HG02973 (cell line): ENCODE results near the gene IGF2BP1.
"Not testable (repeated sequence)": the region's sequence is repeated elsewhere in the genome, so short reads cannot be mapped to it uniquely, and the experiment has no call there.

Source experiments
- ATAC-seq: cut with Tn5 transposase; IDR thresholded peaks from one replicate; pipeline ENCODE4 v1.9.1; 2021; ENCODE audit warnings: moderate library complexity; ENCODE audit not compliant: unreplicated experiment

The IGF2BP1 gene

DNA sequence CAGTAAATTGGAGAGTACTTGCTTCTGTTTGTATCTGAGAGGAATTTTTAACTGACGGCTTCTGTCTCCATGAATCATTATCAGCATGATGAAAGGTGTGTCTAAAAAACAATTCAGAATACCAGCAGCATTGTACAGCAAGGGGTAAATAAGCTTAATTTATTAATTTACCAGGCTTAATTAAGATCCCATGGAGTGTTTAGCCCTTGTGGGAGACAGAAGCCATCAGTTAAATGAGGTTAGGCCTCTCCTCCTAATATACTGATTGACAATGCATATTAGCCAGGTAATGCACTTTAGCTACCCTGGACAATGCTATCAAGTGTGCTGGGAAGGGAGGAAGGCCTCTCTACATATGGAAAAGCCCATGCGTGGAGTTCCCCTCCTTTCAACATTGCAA is 53.4 kb downstream of the IGF2BP1 start:
- no peak for ATAC-seq

DNA sequence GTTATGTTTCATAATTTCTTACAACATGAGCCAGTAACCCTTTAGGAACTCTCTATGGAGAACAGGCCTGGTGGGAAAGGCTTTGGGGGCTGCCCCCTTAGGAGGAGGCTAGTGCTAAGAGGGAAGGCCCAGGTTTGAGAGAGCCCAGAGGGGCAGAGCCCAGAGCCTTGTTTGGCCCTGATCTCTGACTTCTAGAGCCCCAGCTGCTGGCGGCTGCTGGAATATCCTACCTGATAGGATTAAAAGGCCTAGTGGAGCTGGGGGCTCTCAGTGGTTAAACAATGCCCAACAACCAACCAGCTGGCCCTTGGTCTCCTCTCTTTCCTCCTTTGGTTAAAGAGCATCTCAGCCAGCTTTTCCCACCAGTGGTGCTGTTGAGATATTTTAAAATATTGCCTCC is 54.1 kb downstream of the IGF2BP1 start:
- ATAC-seq, result no peak

- ATAC-seq, result no peak
Measured at GRCh38 chr17:49053171-49053829, 56.1 kb downstream of the IGF2BP1 start.

DNA sequence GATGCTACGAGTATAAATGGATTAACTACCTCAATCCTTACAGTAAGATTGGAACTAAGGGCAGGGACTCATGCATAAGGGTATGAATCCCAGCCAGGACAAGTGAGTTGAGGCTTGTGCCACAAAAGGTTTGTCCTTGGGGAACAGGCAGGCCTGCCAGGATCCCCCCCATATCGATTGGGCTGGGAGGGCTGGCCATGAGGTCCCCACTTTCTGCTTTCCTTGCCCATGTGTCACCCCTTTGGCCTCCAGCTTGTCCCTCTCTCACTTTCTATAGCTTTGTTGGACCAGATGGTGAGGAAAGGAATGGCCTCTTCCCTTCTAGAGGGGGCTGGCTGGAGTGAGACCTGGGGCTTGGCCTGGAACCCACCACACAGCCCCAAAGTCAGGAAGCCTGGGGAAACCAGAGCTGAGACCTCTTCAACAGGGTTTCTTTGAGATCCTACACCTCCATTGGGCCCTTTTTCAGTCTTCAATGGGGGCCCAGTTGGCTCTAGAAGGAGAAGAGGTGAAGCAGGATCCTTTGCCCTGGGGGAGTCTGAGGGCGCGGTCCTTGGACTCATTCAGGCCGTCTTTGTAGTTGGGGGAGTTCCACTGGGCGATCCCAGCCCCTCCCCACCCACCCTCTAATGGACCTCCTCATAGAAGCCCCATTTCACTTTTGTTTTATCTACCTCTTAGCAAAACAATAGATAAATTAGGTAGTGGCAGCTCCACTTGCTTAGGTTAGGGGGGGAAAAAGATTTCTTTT is 57.3 kb downstream of the IGF2BP1 start:
- ATAC-seq, result no peak

GRCh38 chr17:49055181-49055927 is 58.2 kb downstream of the IGF2BP1 start:
- no peak for ATAC-seq

GRCh38 chr17:49061524-49061943 is 64.3 kb downstream of the IGF2BP1 start:
- no peak for ATAC-seq

DNA sequence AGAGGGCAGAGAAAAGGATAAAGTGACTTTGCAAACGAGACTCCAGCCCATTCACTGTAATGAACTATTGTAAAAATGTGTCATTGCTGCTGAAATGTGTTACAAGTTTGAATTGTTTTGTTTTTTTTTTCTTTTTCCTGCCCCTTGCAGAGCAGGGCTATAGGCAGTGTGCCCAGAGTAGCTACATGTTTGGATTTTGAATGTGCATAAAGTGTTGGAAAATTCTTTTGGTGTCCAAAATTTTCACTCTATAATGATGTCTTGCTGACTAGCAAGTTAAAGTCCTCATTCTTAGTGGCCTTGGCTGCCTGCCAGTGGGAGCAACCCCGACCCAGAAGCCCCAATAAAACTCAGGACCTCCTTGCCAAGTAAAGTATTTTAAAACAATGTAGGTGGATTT is 66.5 kb downstream of the IGF2BP1 start:
- no peak for ATAC-seq

GRCh38 chr17:49067163-49067562 is 70.0 kb downstream of the IGF2BP1 start:
- no peak for ATAC-seq

GRCh38 chr17:49069585-49070273 is 72.5 kb downstream of the IGF2BP1 start:
- ATAC-seq, result no peak

DNA sequence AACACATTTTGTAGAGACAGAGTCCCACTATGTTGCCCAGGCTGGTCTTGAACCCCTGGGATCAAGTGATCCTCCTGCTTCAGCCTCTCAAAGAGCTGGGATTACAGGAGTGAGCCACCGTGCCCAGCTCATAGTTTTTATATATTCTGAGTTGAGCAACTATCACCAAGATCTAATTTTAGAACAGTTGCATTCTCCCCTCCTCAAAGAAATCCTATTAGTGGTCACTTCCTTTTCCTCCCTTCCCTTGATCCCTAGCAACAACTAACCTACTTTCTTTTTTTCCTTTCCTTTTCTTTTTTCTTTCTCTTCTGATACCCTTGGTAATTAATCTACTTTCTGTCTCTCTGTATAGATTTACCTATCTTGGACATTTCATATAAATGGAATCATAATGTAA is 73.9 kb downstream of the IGF2BP1 start:
- ATAC-seq, result no peak

DNA sequence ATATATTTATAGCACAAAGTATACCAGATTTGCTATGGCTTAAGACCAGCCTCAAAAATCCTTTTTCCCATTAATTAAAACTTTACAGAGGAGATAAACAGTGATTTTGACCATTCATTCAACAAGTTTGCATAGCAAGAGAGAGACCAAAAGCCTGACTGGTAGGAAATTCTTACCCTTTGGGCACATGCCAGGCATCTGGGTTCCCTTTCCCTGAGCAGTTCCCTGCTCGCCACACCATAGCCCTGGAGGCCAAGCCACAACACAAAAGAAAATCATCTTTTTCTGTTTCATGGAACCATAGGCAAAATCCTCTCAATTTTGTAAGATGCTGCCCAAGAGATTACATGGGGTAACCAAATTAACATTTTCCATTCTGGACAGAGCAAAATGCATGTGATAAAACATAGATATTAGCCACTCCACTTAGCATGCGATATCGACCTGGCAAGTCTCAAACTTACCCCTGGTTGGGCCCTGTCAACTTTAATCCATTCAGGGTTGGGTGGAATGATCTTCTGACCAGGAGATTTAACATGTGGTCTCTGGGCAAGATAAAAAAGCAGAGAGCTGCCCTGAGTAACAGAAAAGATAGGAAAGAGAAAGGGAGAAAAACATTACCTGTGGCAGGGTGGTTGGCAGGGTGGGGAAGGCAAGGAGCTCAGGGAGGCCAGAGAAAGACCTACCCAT is 77.8 kb downstream of the IGF2BP1 start:
- no peak for ATAC-seq

DNA sequence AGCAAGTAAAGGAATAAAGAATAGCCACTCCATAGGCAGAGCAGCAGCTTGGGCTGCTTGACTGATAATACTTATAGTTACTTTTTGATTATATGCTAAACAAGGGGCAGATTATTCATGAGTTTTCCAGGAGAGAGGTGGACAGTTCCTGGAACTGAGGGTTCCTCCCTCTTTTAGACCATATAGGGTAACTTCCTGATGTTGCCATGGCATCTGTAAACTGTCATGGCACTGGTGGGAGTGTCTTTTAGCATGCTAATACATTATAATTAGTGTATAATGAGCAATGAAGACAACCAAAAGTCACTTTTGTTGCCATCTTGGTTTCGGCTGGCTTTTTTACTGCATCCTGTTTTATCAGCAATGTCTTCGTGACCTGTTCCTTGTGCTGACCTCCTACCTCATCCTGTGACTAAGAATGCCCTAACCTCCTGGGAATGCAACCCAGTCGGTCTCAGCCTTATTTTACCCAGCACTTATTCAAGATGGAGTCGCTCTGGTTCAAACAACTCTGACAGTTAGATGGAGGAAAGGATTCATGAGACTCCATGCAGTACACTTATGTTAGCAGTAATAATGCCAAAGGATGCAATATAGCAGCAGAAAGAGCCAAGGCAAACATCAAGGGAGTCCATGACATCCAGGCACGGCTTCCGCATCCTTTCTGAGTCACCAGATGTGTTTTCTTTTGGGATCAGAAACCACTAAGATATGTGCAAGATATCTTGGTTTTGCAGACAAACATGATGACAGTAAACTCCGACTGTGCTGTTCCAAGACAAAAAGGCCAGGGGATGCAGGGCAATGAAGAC is 79.6 kb downstream of the IGF2BP1 start:
- no peak for ATAC-seq

DNA sequence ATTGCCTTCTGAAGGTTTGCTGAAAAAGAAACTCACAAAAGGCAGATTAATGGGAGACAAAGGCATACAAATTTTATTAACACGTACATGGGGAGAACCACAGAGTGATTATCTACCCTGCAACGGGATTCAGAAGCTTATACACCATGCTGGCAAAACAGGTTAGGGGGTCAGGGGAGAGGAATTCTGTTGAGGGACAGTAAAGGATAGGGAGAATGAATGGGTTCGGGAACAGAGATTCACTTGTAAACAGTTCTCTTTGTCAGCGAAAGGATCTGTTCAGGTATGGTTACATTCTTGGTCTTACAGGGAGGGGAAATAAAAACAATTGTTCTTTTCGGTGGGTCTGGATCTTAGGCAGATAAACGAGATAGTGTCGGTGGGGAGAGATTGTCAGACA is 81.1 kb downstream of the IGF2BP1 start:
- no peak for ATAC-seq

DNA sequence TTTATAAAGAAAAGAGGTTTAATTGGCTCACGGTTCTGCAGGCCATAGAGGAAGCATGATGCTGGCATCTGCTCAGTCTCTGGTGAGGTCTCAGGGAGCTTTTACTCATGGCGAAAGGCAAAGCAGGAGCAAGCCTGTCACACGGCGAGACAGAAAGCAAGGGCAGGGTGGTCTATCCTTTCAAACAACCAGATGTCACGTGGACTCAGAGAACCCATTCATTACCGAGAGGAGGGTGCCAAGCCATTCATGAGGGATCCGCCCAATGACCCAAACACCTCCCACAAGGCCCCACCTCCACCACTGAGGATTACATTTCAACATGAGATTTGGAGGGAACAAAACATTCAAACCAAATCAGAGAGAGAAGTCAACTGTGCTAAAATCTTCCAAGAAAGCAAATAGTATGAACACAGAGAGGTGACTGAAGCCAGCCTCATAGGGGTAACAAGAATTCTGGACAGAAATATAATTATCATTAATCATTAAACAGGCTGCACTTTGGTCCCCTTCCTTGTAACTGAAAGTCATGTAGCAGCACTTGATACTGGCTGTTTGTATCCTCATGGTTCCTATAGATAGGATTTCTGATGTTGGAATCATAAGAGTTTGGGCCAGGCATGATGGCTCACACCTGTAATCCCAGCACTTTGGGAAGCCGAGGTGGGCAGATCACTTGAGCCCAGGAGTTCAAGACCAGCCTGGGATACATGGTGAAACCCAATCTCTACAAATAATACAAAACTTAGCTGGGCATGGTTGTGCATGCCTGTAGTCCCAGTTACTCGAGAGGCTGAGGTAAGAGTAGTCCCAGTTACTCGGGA is 82.9 kb downstream of the IGF2BP1 start:
- no peak for ATAC-seq

DNA sequence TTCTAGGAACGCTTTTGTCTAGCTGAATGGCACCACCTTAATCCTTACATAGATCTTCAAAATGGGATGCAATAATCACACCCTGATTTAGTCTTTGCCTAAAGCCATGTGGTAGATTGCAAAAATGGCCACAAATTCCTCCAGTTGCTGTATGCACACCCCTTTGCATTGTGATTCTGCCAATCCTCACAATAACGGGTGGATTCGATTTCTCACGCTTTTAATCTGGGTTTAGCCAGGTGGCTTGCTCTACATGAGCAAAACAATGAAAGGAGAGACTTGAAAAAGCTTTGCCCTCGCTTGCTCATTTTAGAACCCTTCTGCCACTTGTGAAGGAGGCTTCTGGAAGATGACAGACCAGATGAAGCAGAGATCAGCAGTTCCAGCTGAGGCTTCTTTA is 85.0 kb downstream of the IGF2BP1 start:
- no peak for ATAC-seq

DNA sequence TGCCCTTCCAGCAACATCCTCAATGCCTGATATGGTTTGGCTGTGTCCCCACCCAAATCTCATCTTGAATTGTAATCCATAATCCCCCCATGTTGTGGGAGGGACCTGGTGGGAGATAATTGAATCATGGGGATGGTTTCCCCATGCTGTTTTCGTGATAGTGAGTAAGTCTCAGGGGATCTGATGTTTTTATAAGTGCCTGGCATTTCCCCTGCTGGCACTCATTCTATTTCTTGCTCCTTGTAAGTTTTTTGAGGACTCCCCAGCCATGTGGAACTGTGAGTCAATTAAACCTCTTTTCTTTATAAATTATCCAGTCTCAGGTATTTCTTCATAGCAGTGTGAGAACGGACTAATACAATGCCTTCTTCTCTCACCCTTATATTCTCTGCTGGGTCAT is 87.9 kb downstream of the IGF2BP1 start:
- ATAC-seq, result not testable (repeated sequence)

GRCh38 chr17:49085565-49086315 is 88.6 kb downstream of the IGF2BP1 start:
- ATAC-seq, result no peak

- ATAC-seq, result no peak
Measured at GRCh38 chr17:49086316-49086605, 89.1 kb downstream of the IGF2BP1 start.

DNA sequence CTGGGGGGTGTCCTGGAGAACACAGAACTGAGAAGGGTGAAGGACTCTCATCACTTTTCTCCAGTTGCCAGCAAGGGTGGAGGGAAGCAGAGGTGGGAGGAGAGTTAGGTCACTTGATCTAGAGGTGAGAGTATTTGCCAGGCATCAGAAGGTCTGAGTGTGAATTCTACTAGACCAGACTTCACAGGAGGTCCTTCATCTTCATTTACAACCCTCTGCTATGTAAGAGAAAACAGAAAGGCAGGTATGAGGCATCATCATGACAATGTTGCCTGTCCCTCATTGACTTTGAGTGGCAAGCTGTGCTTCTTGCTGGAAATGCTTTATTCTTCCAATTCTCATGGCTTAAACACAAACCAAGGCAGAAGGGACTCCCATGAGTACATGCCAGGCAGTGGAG is 89.5 kb downstream of the IGF2BP1 start:
- no peak for ATAC-seq
